K562 (cell line): Measurements from ENCODE around the gene PALLD.

Experiments
- FOXK2 ChIP-seq, 2 experiments: fragments of 450-650 bp; IDR thresholded peaks in 1 of 2; conservative IDR thresholded peaks in 1 of 2; 2 replicates each; pipeline ENCODE4 v1.6.1; 2016; ENCODE audit warnings: low read depth in 2 of 2, mild to moderate bottlenecking in 1 of 2
- KDM1A ChIP-seq, 2 experiments: fragments of 450-650 bp; IDR thresholded peaks; 2 replicates each; pipeline ENCODE4 v1.6.1; 2016; ENCODE audit warnings: mild to moderate bottlenecking in 2 of 2
- KLF1 ChIP-seq: fragments of 450-650 bp; IDR thresholded peaks from 2 replicates; pipeline ENCODE4 v1.6.1; 2016; ENCODE audit warnings: missing genetic modification characterization, missing compliant biosample characterization
- MTA2 ChIP-seq: fragments of 450-650 bp; IDR thresholded peaks from 2 replicates; pipeline ENCODE4 v1.6.1; 2016; ENCODE audit warnings: low read depth
- NFIC ChIP-seq: fragments of 450-650 bp; IDR thresholded peaks from 2 replicates; pipeline ENCODE4 v1.6.1; 2017; ENCODE audit warnings: mild to moderate bottlenecking, inconsistent platforms
- POLR2AphosphoS5 ChIP-seq: IDR thresholded peaks from 2 replicates; pipeline ENCODE4 v1.6.1; 2011; ENCODE audit warnings: mild to moderate bottlenecking, low read depth, low read length, moderate library complexity; ENCODE audit not compliant: control insufficient read depth, insufficient read depth
- ZC3H11A ChIP-seq: IDR thresholded peaks from 2 replicates; pipeline ENCODE4 v1.6.1; 2012; ENCODE audit warnings: low read depth, low read length, improper control_type of control experiment
- TF ChIP-seq, protein P1 (sequence below), 3 experiments: IDR thresholded peaks in 2 of 3; conservative IDR thresholded peaks in 1 of 3; 2 replicates each; pipeline ENCODE4 v1.5.1; 2011 to 2012; ENCODE audit warnings: low read length in 3 of 3, mild to moderate bottlenecking in 3 of 3, control low read depth in 2 of 3, improper control_type of control experiment in 1 of 3, inconsistent platforms in 1 of 3, low read depth in 1 of 3, mixed read lengths in 1 of 3, moderate library complexity in 1 of 3; ENCODE audit not compliant: insufficient read depth in 2 of 3

GRCh38 chr4:168612450-168613135, 115.7 kb downstream of the PALLD start:
- TF ChIP-seq, protein P1, sequence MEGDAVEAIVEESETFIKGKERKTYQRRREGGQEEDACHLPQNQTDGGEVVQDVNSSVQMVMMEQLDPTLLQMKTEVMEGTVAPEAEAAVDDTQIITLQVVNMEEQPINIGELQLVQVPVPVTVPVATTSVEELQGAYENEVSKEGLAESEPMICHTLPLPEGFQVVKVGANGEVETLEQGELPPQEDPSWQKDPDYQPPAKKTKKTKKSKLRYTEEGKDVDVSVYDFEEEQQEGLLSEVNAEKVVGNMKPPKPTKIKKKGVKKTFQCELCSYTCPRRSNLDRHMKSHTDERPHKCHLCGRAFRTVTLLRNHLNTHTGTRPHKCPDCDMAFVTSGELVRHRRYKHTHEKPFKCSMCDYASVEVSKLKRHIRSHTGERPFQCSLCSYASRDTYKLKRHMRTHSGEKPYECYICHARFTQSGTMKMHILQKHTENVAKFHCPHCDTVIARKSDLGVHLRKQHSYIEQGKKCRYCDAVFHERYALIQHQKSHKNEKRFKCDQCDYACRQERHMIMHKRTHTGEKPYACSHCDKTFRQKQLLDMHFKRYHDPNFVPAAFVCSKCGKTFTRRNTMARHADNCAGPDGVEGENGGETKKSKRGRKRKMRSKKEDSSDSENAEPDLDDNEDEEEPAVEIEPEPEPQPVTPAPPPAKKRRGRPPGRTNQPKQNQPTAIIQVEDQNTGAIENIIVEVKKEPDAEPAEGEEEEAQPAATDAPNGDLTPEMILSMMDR (IDR thresholded peaks at IDR 0.05 in 2 of 3, conservative IDR thresholded peaks at IDR 0.05 in 1 of 3; ENCODE audit: insufficient read depth in 2 of 3, low read depth in 1 of 3, low read length in 3 of 3): no peak
- TF ChIP-seq FOXK2 (conservative IDR thresholded peaks at IDR 0.05 in 1 of 2, IDR thresholded peaks at IDR 0.05 in 1 of 2; ENCODE audit: low read depth in 2 of 2) (no peak), KDM1A (IDR thresholded peaks at IDR 0.05) (no peak), ZC3H11A (no peak), NFIC (no peak), MTA2 (no peak), POLR2AphosphoS5 (no peak), KLF1 (tag) (no peak)
